Ovary (tissue), 3 donors: ENCODE measurements around the gene ABCF3.

ENCODE experiments used
- CTCF ChIP-seq, 3 donors: fragments of 450-650 bp in 2 of 3; fragments of 200-600 bp in 1 of 3; IDR thresholded peaks; one replicate each; pipeline versions ENCODE4 v1.5.1 to v1.8.0; 2016 to 2022; ENCODE audit warnings: antibody characterized with exemption in 3 of 3, mild to moderate bottlenecking in 1 of 3
- EP300 ChIP-seq: sonication (generic); formaldehyde crosslinking; IDR thresholded peaks from one replicate; pipeline ENCODE4 v1.6.1; 2017; ENCODE audit warnings: antibody characterized with exemption
- POLR2A ChIP-seq: fragments of 450-650 bp; IDR thresholded peaks from one replicate; pipeline ENCODE4 v1.6.1; 2017; ENCODE audit warnings: antibody characterized with exemption, mild to moderate bottlenecking, moderate library complexity
- donor health status: DM: no; HTN: no; CAD: no.

GRCh38 chr3:184164648-184165330 is 21.2 kb upstream of the ABCF3 start:
- TF ChIP-seq POLR2A = no peak
- TF ChIP-seq CTCF (IDR thresholded peaks at IDR 0.05) = no peak
- no peak for TF ChIP-seq EP300
